ENCODE results near the gene NNT. TPM values are rescaled to one million over a fixed set of nuclear protein-coding genes. Genes with fewer than 3 reads are reported as not detected.
A peak's percentile ranks its signal among the peaks of the same experiment; 100 is the strongest.
"Not testable (repeated sequence)": the region's sequence is repeated elsewhere in the genome, so short reads cannot be mapped to it uniquely, and the experiment has no call there.

NNT gene
- total RNA-seq, 4 donors from 2014 or later: 52.0 to 91.1 (median 74.3) TPM

DNA sequence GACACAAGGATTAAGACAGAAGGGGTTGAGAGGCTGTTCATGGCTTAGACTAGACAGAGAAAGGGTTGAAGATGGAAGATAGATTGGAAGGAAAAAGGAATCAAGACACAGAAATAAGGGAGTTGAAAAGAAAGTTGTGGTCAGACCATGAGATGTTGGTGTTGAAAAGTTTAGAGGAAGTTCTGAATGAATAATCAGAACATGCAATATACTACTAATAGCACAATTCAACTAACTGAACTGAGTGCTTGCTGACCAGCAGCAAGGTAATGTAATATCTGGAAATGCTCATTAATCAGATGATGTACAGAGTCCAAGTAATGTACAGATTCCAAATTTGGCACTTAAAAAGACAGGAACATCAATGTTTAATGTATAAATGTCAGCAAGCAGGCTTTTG is 10.6 kb upstream of the NNT start:
- Histone ChIP-seq H3K36me3 (no peaks in the 10 kb centered on the region), H3K27ac (no peak overlapping the region), H3K9me3 (no peaks in the 10 kb centered on the region), H3K4me1 (no peaks in the 10 kb centered on the region), H3K27me3 (no peaks in the 10 kb centered on the region), H3K4me3 (no peak overlapping the region)
- no peak for ATAC-seq
- TF ChIP-seq CTCF (IDR thresholded peaks at IDR 0.05): no peak
- TF ChIP-seq POLR2A (IDR thresholded peaks at IDR 0.05): no peak
- TF ChIP-seq POLR2AphosphoS5 (IDR thresholded peaks at IDR 0.05): no peak
- TF ChIP-seq EP300 (IDR thresholded peaks at IDR 0.05): no peak

- H3K27me3 ChIP-seq, H3K4me3 ChIP-seq, H3K9me3 ChIP-seq, ATAC-seq, H3K27ac ChIP-seq, H3K36me3 ChIP-seq: not testable (repeated sequence)
- WGBS, 2 donors (ENCODE audit: low coverage in 1 of 2): 92 to 100% methylated on average over 1 of the region's 1 CpG
- H3K4me1 ChIP-seq: peaks cover 0 to 26% (median 5%) of the 10 kb centered on the region in 3 donors
Observed at GRCh38 chr5:43598927-43599326, 4.1 kb upstream of the NNT start.

DNA sequence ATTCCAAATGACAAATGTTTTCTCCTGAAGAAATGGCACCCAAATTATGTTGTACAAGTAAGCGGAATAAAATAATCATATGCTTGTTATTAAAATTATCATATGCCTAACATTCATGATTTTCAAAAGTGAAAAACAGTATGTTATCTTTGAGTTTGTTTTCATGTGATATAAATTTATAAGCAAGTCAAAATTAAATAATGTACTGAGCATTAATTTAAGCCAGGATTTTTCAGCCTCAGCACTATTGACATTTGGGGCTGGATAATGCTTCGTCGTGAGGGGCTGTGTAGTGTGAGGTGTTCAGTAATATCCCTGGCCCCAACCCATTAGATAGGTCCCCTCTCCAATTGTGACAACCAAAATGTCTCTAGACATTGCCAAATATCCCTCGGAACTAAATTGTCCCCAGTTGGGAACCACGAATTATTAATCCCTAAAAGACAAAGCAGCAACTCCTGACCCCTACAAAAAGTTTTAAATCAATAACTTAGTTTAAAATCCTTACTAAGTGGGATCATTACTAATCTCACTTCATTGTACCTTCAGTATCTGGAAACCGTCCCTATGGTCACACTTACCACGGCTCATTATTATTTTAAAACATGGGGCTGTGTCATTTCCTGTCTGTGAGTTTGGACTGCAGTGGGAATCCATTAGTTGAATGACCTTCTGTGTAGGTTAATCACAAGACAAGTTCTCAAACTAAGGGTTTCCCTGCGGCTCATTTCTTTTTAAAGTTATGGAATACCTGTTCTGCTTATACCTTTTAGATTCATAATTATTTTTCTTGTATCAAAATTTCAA is 1.3 kb upstream of the NNT start:
- Histone ChIP-seq H3K9me3 (no peaks in the 10 kb centered on the region), H3K27ac (peak overlapping the region; percentile 77 to 90 (median 86)), H3K4me1 (peaks cover 0 to 37% (median 5%) of the 10 kb centered on the region in 3 donors), H3K36me3 (peaks cover 0 to under 1% of the 10 kb centered on the region in 2 donors), H3K27me3 (no peaks in the 10 kb centered on the region), H3K4me3 (peak overlapping the region; percentile 74 to 77)
- no peak for TF ChIP-seq EP300 (IDR thresholded peaks at IDR 0.05)
- no peak for TF ChIP-seq CTCF (IDR thresholded peaks at IDR 0.05)
- TF ChIP-seq POLR2A (IDR thresholded peaks at IDR 0.05): no peak
- TF ChIP-seq POLR2AphosphoS5 (IDR thresholded peaks at IDR 0.05): no peak
- no peak for ATAC-seq
- WGBS, 2 donors (ENCODE audit: low coverage in 1 of 2): 36 to 39% methylated on average over 5 to 6 of the region's 8 CpGs

GRCh38 chr5:43603344-43604217 is 601 bp downstream of the NNT start:
- peak; percentile 62 for ATAC-seq
- peaks cover 0 to 51% (median 5%) of the 10 kb centered on the region in 3 donors for H3K4me1 ChIP-seq
- peak overlapping the region; percentile 77 to 90 (median 86) for H3K27ac ChIP-seq
- no peaks in the 10 kb centered on the region for H3K9me3 ChIP-seq
- TF ChIP-seq POLR2A (IDR thresholded peaks at IDR 0.05) (no peak), POLR2AphosphoS5 (IDR thresholded peaks at IDR 0.05) (peak; percentile 25), EP300 (IDR thresholded peaks at IDR 0.05) (no peak), CTCF (IDR thresholded peaks at IDR 0.05) (no peak)
- WGBS, 2 donors (ENCODE audit: low coverage in 1 of 2): 4 to 5% methylated on average over 9 to 31 of the region's 49 CpGs
- peak overlapping the region; percentile 74 to 77 for H3K4me3 ChIP-seq
- peaks cover 0 to 10% of the 10 kb centered on the region in 2 donors for H3K36me3 ChIP-seq
- no peaks in the 10 kb centered on the region for H3K27me3 ChIP-seq

DNA sequence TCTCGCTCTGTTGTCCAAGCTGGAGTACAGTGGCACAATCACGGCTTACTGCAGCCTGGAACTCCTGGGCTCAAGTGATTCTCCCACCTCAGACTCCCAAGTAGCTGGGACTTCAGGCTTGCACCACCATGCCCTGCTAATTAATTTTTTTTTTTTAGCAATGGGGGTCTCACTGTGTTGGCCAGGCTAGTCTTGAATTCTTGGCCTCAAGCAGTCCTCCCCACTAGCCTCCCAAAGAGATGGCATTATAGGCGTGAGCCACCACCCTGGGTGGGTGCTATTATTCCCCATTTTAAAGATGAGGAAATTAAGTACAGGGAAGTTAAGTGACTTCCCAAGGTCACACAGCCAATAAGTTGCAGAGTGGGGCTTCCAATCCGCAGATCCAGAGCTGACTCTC is 1.7 kb downstream of the NNT start:
- H3K36me3 ChIP-seq: peaks cover 0 to 19% of the 10 kb centered on the region in 2 donors
- H3K4me3 ChIP-seq: no peak overlapping the region
- TF ChIP-seq EP300 (IDR thresholded peaks at IDR 0.05): no peak
- TF ChIP-seq POLR2AphosphoS5 (IDR thresholded peaks at IDR 0.05): no peak
- TF ChIP-seq CTCF (IDR thresholded peaks at IDR 0.05): no peak
- no peak for TF ChIP-seq POLR2A (IDR thresholded peaks at IDR 0.05)
- peak overlapping the region in 1 of 4 donors; percentile 87 for H3K27ac ChIP-seq
- no peaks in the 10 kb centered on the region for H3K27me3 ChIP-seq
- 85 to 90% methylated on average over 3 of the region's 4 CpGs for WGBS, 2 donors (ENCODE audit: low coverage in 1 of 2)
- no peak for ATAC-seq
- no peaks in the 10 kb centered on the region for H3K9me3 ChIP-seq
- H3K4me1 ChIP-seq: peaks cover 0 to 48% (median 5%) of the 10 kb centered on the region in 3 donors
